ENCODE data around the gene GPR101. TPM values are rescaled to one million over a fixed set of nuclear protein-coding genes. Genes with fewer than 3 reads are reported as not detected.

GPR101 gene
- total RNA-seq, 4 donors from 2014 or later: not detected

GRCh38 chrX:137058339-137059127, 24.7 kb upstream of the GPR101 start:
- intact Hi-C loops (cut with DNase I; ENCODE audit: low total_unique reads): no loop called here
- H3K4me3 ChIP-seq (ENCODE audit: low read depth, poor library complexity, severe bottlenecking): no peak overlapping the region
- TF ChIP-seq POLR2A (IDR thresholded peaks at IDR 0.05) (no peak), CTCF (IDR thresholded peaks at IDR 0.05) (no peak)
- 20 to 30% methylated on average over 2 of the region's 2 CpGs for WGBS, 2 donors
- DNase-seq (ENCODE audit: low spot score in 2 of 2): no peak

GRCh38 chrX:137052643-137053235, 18.9 kb upstream of the GPR101 start:
- H3K4me3 ChIP-seq (ENCODE audit: low read depth, poor library complexity, severe bottlenecking): no peak overlapping the region
- WGBS, 2 donors: 2 to 33% methylated on average over 29 to 37 of the region's 37 CpGs
- intact Hi-C loops (cut with DNase I; ENCODE audit: low total_unique reads): no loop called here
- DNase-seq (ENCODE audit: low spot score in 2 of 2): peak in 1 of 2 donors; percentile 73
- TF ChIP-seq CTCF (IDR thresholded peaks at IDR 0.05) (no peak), POLR2A (IDR thresholded peaks at IDR 0.05) (no peak)

- DNase-seq (ENCODE audit: low spot score in 2 of 2): peak in 1 of 2 donors; percentile 88
- 4 to 18% methylated on average over 6 to 37 of the region's 37 CpGs for WGBS, 2 donors
- no peak for TF ChIP-seq POLR2A (IDR thresholded peaks at IDR 0.05)
- intact Hi-C loops (cut with DNase I; ENCODE audit: low total_unique reads): no loop called here
- no peak overlapping the region for H3K4me3 ChIP-seq (ENCODE audit: low read depth, poor library complexity, severe bottlenecking)
These were observed 18.3 kb upstream of the GPR101 start for GRCh38 chrX:137051978-137052642.

- 57 to 66% methylated on average over 4 of the region's 4 CpGs for WGBS, 2 donors
- TF ChIP-seq POLR2A (IDR thresholded peaks at IDR 0.05) (no peak), CTCF (IDR thresholded peaks at IDR 0.05) (no peak)
- no peak for DNase-seq (ENCODE audit: low spot score in 2 of 2)
- intact Hi-C loops (cut with DNase I; ENCODE audit: low total_unique reads): no loop called here
- H3K4me3 ChIP-seq (ENCODE audit: low read depth, poor library complexity, severe bottlenecking): no peak overlapping the region
These were observed 11.1 kb upstream of the GPR101 start for GRCh38 chrX:137044893-137045292.

GRCh38 chrX:137043736-137044135, 9.9 kb upstream of the GPR101 start:
- DNase-seq (ENCODE audit: low spot score in 2 of 2): no peak
- intact Hi-C loops (cut with DNase I; ENCODE audit: low total_unique reads): no loop called here
- 79 to 92% methylated on average over 1 of the region's 1 CpG for WGBS, 2 donors

More at GRCh38 chrX:137043736-137044135, 9.9 kb upstream of the GPR101 start:
- H3K4me3 ChIP-seq (ENCODE audit: low read depth, poor library complexity, severe bottlenecking): no peak overlapping the region
- TF ChIP-seq POLR2A (IDR thresholded peaks at IDR 0.05) (no peak), CTCF (IDR thresholded peaks at IDR 0.05) (no peak)
